H54 (cell line): ENCODE measurements around the gene FHDC1.

Experiments used
- DNase-seq: peaks from one replicate; pipeline ENCODE4 v3.0.0; 2011; ENCODE audit warnings: low spot score, mixed read lengths; ENCODE audit not compliant: insufficient read length
- FAIRE-seq: peaks from 3 replicates; lab custom pipeline; 2011; peaks lifted over from hg19 to GRCh38; lab: Jason Lieb, UNC
- POLR2A ChIP-seq: IDR thresholded peaks from 2 replicates; pipeline ENCODE4 v1.6.1; 2011; ENCODE audit warnings: low read depth, mild to moderate bottlenecking, low read length

The FHDC1 gene

GRCh38 chr4:153008578-153009199 is 72.6 kb downstream of the FHDC1 start:
- no peak for FAIRE-seq

DNA sequence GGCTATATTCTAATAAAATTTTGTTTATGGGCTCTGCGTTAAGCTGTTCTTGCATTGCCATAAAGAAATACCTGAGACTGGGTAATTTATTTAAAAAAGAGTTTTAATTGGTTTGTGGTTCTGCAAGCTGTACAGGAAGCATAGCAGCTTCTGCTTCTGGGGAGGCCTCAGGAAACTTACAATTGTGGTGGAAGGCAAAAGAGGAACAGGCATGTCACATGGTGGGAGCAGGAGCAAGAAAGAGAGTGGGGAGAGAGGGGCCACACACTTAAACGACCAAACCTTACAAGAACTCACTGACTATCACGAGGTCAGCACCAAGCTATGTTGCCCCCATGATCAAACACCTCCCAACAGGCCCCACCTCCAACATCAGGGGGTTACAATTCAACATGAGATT is 74.0 kb downstream of the FHDC1 start:
- no peak for TF ChIP-seq POLR2A
- DNase-seq (no peak), FAIRE-seq (no peak)

More at GRCh38 chr4:153008578-153009199, 72.6 kb downstream of the FHDC1 start:
- no peak for DNase-seq
- no peak for TF ChIP-seq POLR2A

- DNase-seq (no peak), FAIRE-seq (no peak)
- no peak for TF ChIP-seq POLR2A
Measured at GRCh38 chr4:153013202-153013977, 77.3 kb downstream of the FHDC1 start.

GRCh38 chr4:153014460-153014859 is 78.3 kb downstream of the FHDC1 start:
- FAIRE-seq (no peak), DNase-seq (peak; percentile 27)
- no peak for TF ChIP-seq POLR2A

DNA sequence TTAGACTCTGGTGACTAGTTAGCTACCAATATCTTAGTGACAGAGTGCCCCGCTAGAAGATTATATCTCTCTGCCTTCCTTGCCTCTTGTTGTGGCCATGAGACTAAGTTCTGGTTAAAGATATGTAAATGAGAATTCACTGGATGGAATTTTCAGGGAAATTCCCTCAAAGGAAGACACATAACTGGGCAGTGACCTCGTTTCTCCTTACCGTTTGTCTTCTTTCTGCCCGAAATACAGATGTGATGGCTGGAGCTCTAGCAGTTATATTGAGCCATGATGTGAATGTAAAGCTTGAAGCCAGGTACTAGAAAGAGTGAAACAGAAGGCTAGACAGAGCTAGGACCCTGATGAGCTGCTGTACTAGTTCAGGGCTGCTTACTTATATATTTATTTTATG is 80.5 kb downstream of the FHDC1 start:
- FAIRE-seq: no peak
- DNase-seq: no peak

DNA sequence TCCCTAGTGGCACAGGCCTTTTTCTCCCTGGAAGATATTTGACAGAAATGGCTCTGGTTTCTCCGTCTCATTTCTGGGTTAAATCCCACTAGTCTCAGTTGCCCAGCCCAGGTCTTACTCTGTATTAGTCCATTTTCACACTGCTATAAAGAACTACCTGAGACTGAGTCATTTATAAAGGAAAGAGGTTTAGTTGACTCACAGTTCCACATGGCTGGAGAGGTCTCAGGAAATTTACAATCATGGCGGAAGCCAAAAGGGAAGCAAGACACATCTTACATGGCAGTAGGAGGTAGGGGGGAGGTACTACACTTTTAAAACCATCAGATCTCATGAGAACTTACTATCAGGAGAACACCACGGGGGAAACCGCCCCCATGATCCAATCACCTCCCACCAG is 81.9 kb downstream of the FHDC1 start:
- FAIRE-seq: no peak
- DNase-seq: no peak
- no peak for TF ChIP-seq POLR2A

More for the DNA sequence above, 80.5 kb downstream of the FHDC1 start:
- TF ChIP-seq POLR2A: no peak

DNA sequence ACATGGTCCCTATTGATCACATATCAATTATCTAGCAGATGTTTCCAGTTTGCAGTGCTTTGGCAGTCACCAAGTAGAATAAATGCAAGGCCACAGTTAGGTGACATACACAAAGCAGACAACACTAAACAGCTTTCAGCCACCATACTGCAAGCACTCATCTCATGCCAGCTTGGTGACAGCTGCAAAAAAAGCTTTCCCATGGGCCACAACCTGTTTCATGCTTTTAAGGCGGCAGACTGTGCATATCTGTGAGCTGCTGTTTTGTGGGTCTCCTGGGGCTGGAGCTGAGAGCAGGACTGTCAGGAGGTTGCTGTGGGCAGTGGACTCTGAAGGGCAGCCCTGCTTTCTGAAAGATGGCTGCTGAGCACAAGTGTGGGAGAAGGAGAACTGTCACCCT is 82.6 kb downstream of the FHDC1 start:
- TF ChIP-seq POLR2A: no peak
- no peak for FAIRE-seq
- DNase-seq: no peak

DNA sequence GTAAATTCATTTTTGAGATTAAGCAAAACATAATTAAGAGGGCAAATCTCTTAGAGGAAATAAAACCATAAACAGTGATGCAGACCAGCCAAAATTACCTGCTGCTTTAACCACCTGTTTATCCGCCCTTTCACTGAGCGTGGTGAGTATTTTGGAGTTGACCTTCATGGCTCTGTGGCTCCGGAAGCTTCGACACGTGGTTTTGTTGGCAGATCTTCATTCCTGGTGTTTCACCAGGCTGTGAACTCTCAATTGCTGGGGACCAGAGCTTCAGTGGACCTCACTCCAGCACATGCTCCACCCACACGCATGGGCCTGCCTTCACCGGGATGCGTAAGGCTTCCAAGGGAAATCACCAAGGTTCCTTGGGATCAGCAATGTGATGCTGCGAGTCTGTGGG is 83.8 kb downstream of the FHDC1 start:
- TF ChIP-seq POLR2A: no peak
- FAIRE-seq (no peak), DNase-seq (no peak)

GRCh38 chr4:153020457-153020856 is 84.3 kb downstream of the FHDC1 start:
- no peak for DNase-seq
- FAIRE-seq: no peak
- no peak for TF ChIP-seq POLR2A

GRCh38 chr4:153021276-153021675 is 85.2 kb downstream of the FHDC1 start:
- FAIRE-seq: no peak
- no peak for DNase-seq
- no peak for TF ChIP-seq POLR2A

GRCh38 chr4:153022241-153022715 is 86.2 kb downstream of the FHDC1 start:
- TF ChIP-seq POLR2A: no peak
- FAIRE-seq: no peak
- DNase-seq: no peak

DNA sequence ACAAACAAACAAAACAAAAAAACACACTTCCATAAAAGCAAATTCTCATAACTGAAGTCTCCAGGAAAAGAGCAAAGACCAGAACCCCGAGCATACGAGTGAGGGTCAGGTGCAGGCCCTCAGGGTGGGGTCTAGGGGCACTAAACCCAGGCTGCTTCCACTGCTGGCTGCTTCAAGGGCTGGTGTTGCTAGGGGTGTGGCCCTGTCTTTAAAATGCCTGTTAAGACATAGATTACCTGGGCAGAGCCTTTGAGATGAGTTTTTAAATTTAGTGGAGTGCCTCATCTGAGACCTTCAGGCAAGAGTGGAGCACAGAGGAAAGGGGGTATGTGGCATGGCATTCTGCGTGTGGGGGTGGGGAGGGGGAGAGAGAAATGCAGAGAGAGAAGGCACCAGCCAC is 87.0 kb downstream of the FHDC1 start:
- no peak for TF ChIP-seq POLR2A
- DNase-seq (no peak), FAIRE-seq (no peak)

GRCh38 chr4:153023692-153024394 is 87.7 kb downstream of the FHDC1 start:
- FAIRE-seq: no peak
- DNase-seq: no peak
- no peak for TF ChIP-seq POLR2A

GRCh38 chr4:153024466-153024865 is 88.3 kb downstream of the FHDC1 start:
- no peak for TF ChIP-seq POLR2A
- DNase-seq (no peak), FAIRE-seq (no peak)
